WERI-Rb-1 (cell line): ENCODE results near the gene MYH6.

Source experiments
- DNase-seq: peaks from one replicate; pipeline ENCODE4 v3.0.0-alpha.2; 2020
- H3K27ac ChIP-seq: fragments of 250-450 bp; sonication (Bioruptor Pico); 2 replicates; pipeline ENCODE4 v1.5.1; 2020; ENCODE audit warnings: mild to moderate bottlenecking, moderate library complexity
- H3K27me3 ChIP-seq: fragments of 250-450 bp; sonication (Bioruptor Pico); 2 replicates; pipeline ENCODE4 v1.5.1; 2021; ENCODE audit warnings: mild to moderate bottlenecking, low read depth, moderate library complexity; ENCODE audit not compliant: insufficient read depth, severe bottlenecking
- H3K36me3 ChIP-seq: fragments of 250-450 bp; sonication (Bioruptor Pico); 2 replicates; pipeline ENCODE4 v1.5.1; 2020; ENCODE audit warnings: mild to moderate bottlenecking, moderate library complexity
- H3K4me3 ChIP-seq: 2 replicates; pipeline ENCODE4 v1.5.1; 2011; ENCODE audit warnings: low read depth, mild to moderate bottlenecking, control low read depth, low read length
- H3K9me3 ChIP-seq: fragments of 250-450 bp; sonication (Bioruptor Pico); 2 replicates; pipeline ENCODE4 v1.5.1; 2021; ENCODE audit warnings: mild to moderate bottlenecking, moderate library complexity; ENCODE audit not compliant: severe bottlenecking
- TF ChIP-seq, protein P1 (sequence below): IDR thresholded peaks from 2 replicates; pipeline ENCODE4 v1.5.1; 2011; ENCODE audit warnings: low read depth, mild to moderate bottlenecking, control low read depth, inconsistent platforms, low read length

MYH6 gene

GRCh38 chr14:23358042-23358441 lies 50.0 kb downstream of the MYH6 start:
- TF ChIP-seq, protein P1, sequence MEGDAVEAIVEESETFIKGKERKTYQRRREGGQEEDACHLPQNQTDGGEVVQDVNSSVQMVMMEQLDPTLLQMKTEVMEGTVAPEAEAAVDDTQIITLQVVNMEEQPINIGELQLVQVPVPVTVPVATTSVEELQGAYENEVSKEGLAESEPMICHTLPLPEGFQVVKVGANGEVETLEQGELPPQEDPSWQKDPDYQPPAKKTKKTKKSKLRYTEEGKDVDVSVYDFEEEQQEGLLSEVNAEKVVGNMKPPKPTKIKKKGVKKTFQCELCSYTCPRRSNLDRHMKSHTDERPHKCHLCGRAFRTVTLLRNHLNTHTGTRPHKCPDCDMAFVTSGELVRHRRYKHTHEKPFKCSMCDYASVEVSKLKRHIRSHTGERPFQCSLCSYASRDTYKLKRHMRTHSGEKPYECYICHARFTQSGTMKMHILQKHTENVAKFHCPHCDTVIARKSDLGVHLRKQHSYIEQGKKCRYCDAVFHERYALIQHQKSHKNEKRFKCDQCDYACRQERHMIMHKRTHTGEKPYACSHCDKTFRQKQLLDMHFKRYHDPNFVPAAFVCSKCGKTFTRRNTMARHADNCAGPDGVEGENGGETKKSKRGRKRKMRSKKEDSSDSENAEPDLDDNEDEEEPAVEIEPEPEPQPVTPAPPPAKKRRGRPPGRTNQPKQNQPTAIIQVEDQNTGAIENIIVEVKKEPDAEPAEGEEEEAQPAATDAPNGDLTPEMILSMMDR, result no peak
- H3K27ac ChIP-seq, result peak overlapping the region; percentile 45
- H3K36me3 ChIP-seq, result peaks cover 54% of the 10 kb centered on the region
- H3K9me3 ChIP-seq, result no peaks in the 10 kb centered on the region
- no peaks in the 10 kb centered on the region for H3K27me3 ChIP-seq
- no peak for DNase-seq
- no peak overlapping the region for H3K4me3 ChIP-seq

DNA sequence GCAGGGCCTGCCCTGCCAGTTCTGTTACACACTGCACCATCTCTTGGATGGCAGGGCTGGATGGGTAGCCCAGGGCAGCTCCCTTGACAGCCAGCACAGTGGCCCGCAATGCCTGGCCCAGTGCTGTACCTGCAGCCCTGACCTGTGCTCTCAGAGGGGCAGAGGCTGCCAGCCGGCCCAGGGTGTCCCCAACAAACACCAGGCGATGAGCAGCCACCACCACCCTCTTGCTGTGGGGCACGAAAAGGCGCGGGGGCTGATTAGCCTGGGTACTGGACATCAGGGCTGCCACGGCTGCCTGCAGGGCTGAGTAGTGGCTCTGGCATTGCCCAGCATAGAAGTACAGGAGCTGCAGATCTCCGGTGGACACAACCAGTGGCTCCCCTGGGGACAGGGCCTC lies 50.8 kb downstream of the MYH6 start:
- Histone ChIP-seq H3K4me3 (no peak overlapping the region), H3K27me3 (no peaks in the 10 kb centered on the region), H3K9me3 (no peaks in the 10 kb centered on the region), H3K27ac (no peak overlapping the region), H3K36me3 (peaks cover 53% of the 10 kb centered on the region)
- no peak for DNase-seq
- TF ChIP-seq, protein P1, result no peak

GRCh38 chr14:23356662-23357061 lies 51.4 kb downstream of the MYH6 start:
- Histone ChIP-seq H3K4me3 (no peak overlapping the region), H3K27me3 (no peaks in the 10 kb centered on the region), H3K36me3 (peaks cover 53% of the 10 kb centered on the region), H3K27ac (no peak overlapping the region), H3K9me3 (no peaks in the 10 kb centered on the region)
- DNase-seq, result no peak
- TF ChIP-seq, protein P1, result no peak

GRCh38 chr14:23355871-23356435 lies 52.1 kb downstream of the MYH6 start:
- TF ChIP-seq, protein P1, result no peak
- no peaks in the 10 kb centered on the region for H3K9me3 ChIP-seq
- no peak overlapping the region for H3K4me3 ChIP-seq
- H3K36me3 ChIP-seq, result peaks cover 50% of the 10 kb centered on the region
- no peak for DNase-seq
- no peak overlapping the region for H3K27ac ChIP-seq
- no peaks in the 10 kb centered on the region for H3K27me3 ChIP-seq

- Histone ChIP-seq H3K36me3 (peaks cover 43% of the 10 kb centered on the region), H3K9me3 (no peaks in the 10 kb centered on the region)
Observed at GRCh38 chr14:23354990-23355389, 53.1 kb downstream of the MYH6 start.

GRCh38 chr14:23353433-23353780 lies 54.7 kb downstream of the MYH6 start:
- Histone ChIP-seq H3K27me3 (no peaks in the 10 kb centered on the region), H3K27ac (no peak overlapping the region), H3K36me3 (peaks cover 32% of the 10 kb centered on the region), H3K9me3 (no peaks in the 10 kb centered on the region), H3K4me3 (no peak overlapping the region)
- no peak for DNase-seq
- TF ChIP-seq, protein P1, result no peak

More at GRCh38 chr14:23354990-23355389, 53.1 kb downstream of the MYH6 start:
- TF ChIP-seq, protein P1, result no peak
- DNase-seq, result no peak
- Histone ChIP-seq H3K4me3 (no peak overlapping the region), H3K27ac (no peak overlapping the region), H3K27me3 (no peaks in the 10 kb centered on the region)
